Cardiac ventricle fibroblast (primary cell): ENCODE data around the gene JAK1. TPM values are rescaled to one million over a fixed set of nuclear protein-coding genes. Genes with fewer than 3 reads are reported as not detected.

ENCODE experiments used
- total RNA-seq: library from RNA; depleted of rRNA; stranded (reverse); fragments of >200 nt; gene quantifications from 2 replicates; pipeline ENCODE4 v1.2.3, GENCODE V29; 2015

The JAK1 gene
- total RNA-seq = 130 and 155 TPM in 2 replicates

GRCh38 chr1:64966158-64966971, at the start of gene JAK1:
TSS of gene JAK1 (minus strand) at chr1:64966549. CDS start at chr1:64886264, 80,285 bp downstream.

Other genes with a start within 250 kb of the JAK1 start
- 3.4 and 5.2 TPM in 2 replicates for gene RAVER2, start 221.5 kb downstream of the JAK1 start, total RNA-seq
- 57.0 and 63.2 TPM in 2 replicates for gene AK4, start 181.7 kb upstream of the JAK1 start, total RNA-seq